ENCODE measurements around the gene ABCC12.
"Not testable (repeated sequence)": the region's sequence is repeated elsewhere in the genome, so short reads cannot be mapped to it uniquely, and the experiment has no call there.

DNA sequence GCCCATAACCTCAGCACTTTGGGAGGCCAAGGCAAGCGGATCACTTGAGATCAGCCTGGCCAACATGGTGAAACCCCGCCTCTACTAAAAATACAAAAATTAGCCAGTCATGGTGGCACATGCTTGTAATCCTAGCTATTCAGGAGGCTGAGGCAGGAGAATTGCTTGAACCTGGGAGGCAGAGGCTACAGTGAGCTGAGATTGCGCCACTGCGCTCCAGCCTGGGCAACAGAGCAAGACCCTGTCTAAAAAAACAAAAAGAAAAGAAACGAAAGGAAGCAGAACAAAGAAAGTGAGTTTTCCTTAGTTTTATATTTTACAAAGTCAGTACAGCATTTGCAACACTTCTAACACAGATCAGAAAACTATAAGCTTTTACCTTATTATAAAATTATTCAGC is 10.8 kb upstream of the ABCC12 start:
- TF ChIP-seq CTCF (conservative IDR thresholded peaks at IDR 0.05; ENCODE audit: low read depth, low read length); EZH2 (IDR thresholded peaks at IDR 0.05; ENCODE audit: borderline replicate concordance, low read depth, low read length, poor library complexity, severe bottlenecking): not testable (repeated sequence)

Data from A673 (cell line).